Body of pancreas (tissue), 4 donors: Measurements from ENCODE around the gene AP3B1. TPM values are rescaled to one million over a fixed set of nuclear protein-coding genes. Genes with fewer than 3 reads are reported as not detected.
A peak's percentile ranks its signal among the peaks of the same experiment; 100 is the strongest.

Source experiments
- ATAC-seq: fragments of 150-250 bp; one replicate; pipeline ENCODE4 v1.9.1; 2016
- DNase-seq, 4 donors: peaks; one replicate each; pipeline ENCODE4 v3.0.0-alpha.2; 2019
- H3K27ac ChIP-seq, 4 donors: fragments of 200-600 bp; sonication (generic); 1 replicate in 3 of 4; 2 replicates in 1 of 4; pipeline versions ENCODE4 v1.5.1 to v1.6.1; 2016 to 2019; ENCODE audit warnings: mild to moderate bottlenecking in 1 of 4, mixed read lengths in 1 of 4, moderate library complexity in 1 of 4
- H3K27me3 ChIP-seq, 2 donors: fragments of 200-600 bp; sonication (generic); one replicate each; pipeline ENCODE4 v1.6.0; 2016; ENCODE audit warnings: mild to moderate bottlenecking in 1 of 2
- H3K36me3 ChIP-seq, 2 donors: fragments of 200-600 bp; sonication (generic); replicated peaks in 1 of 2; 2 replicates each; pipeline ENCODE4 v1.5.1; 2016; ENCODE audit warnings: low read depth in 2 of 2; ENCODE audit not compliant: insufficient read depth in 1 of 2
- H3K4me1 ChIP-seq: fragments of 200-600 bp; sonication (generic); one replicate; pipeline ENCODE4 v1.6.0; 2016
- H3K4me3 ChIP-seq, 2 donors: fragments of 200-600 bp; sonication (generic); 1 replicate in 1 of 2; 2 replicates in 1 of 2; pipeline ENCODE4 v1.5.1; 2016 to 2019
- H3K9me3 ChIP-seq, 3 donors: fragments of 200-600 bp; sonication (generic); 1 replicate in 2 of 3; 2 replicates in 1 of 3; pipeline ENCODE4 v1.5.1; 2016
- CTCF ChIP-seq, 7 experiments: fragments of 450-650 bp in 4 of 7; fragments of 200-600 bp in 3 of 7; sonication (generic) in 3 of 7; IDR thresholded peaks; one replicate each; pipeline ENCODE4 v1.5.1; 2016 to 2019; ENCODE audit warnings: antibody characterized with exemption in 7 of 7
- POLR2A ChIP-seq, 3 donors: fragments of 450-650 bp; IDR thresholded peaks; one replicate each; pipeline ENCODE4 v1.6.1; 2016; ENCODE audit warnings: antibody characterized with exemption in 3 of 3, mild to moderate bottlenecking in 2 of 3
- WGBS, 2 donors: methylation state at CpG; one replicate each; pipeline ENCODE4 v1.1.5; 2017; 5-methylcytosine and 5-hydroxymethylcytosine counted together
- intact Hi-C: fragments of 100-400 bp; cut with DNase I; formaldehyde crosslinking; loops from one replicate; pipeline ENCODE4 v1.15.1; 2023
- total RNA-seq, 2 donors: library from RNA; depleted of rRNA; stranded (reverse); fragments of >200 nt; gene quantifications; one replicate each; pipeline ENCODE4 v1.1.0, GENCODE V29; 2016

The AP3B1 gene
- total RNA-seq, 2 donors from 2014 or later, result 23.6 to 32.3 TPM

DNA sequence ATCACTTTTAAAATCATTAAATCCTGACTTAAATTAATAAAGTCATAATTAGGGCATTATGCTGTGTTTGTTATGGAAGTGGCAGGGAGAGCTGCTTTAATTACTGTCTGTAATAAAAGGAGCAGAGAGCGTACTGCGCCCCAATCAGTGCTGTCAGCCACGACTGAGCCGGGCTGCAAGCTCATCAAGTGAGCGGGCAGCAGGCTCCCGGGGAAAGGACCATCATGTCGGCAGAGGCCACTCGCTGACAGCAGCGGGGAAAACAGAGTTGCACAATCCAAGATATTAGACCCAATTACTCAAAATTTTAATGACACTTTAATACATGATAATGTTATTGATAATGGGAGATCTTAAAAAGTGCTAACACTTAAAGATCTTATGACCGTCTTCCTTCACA lies 181.6 kb downstream of the AP3B1 start:
- ATAC-seq (no peak), DNase-seq (peak in 1 of 4 donors; percentile 15)
- H3K4me3 ChIP-seq, result no peak overlapping the region
- peaks cover 0 to 5% of the 10 kb centered on the region in 2 donors for H3K36me3 ChIP-seq
- intact Hi-C loops, result no loop called here
- TF ChIP-seq POLR2A (IDR thresholded peaks at IDR 0.05) (no peak), CTCF (IDR thresholded peaks at IDR 0.05) (no peak)
- no peaks in the 10 kb centered on the region for H3K27me3 ChIP-seq
- WGBS, 2 donors, result 85 to 95% methylated on average over 10 of the region's 10 CpGs
- H3K4me1 ChIP-seq, result peaks cover 8% of the 10 kb centered on the region
- no peaks in the 10 kb centered on the region for H3K9me3 ChIP-seq
- no peak overlapping the region for H3K27ac ChIP-seq

GRCh38 chr5:78109891-78110324 lies 184.6 kb downstream of the AP3B1 start:
- WGBS, 2 donors, result 79 to 96% methylated on average over 3 of the region's 3 CpGs

DNA sequence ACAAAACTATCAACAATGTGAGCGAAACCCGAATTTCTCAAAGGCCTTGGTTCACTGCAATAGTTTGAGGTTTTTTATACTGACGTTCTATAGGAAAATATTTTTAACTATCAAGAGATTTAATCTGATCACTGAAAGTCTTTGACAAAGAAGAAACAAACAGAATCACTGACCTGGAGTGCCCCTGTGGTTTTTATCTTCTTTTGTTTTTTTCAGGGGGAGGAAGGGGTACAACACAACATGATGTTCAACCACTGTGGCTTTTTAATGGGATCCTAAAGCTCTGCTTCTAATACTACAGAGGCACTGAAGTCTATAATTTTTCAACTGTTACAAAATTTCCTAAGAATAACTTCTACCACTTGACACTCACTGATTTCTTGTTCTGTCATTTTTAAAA lies 185.9 kb downstream of the AP3B1 start:
- ATAC-seq (no peak), DNase-seq (no peak)
- intact Hi-C loops, result no loop called here
- TF ChIP-seq CTCF (IDR thresholded peaks at IDR 0.05), result no peak
- no peak for TF ChIP-seq POLR2A (IDR thresholded peaks at IDR 0.05)
- no peaks in the 10 kb centered on the region for H3K4me1 ChIP-seq
- no peak overlapping the region for H3K27ac ChIP-seq
- no peaks in the 10 kb centered on the region for H3K36me3 ChIP-seq
- WGBS, 2 donors, result 87 to 90% methylated on average over 3 of the region's 3 CpGs
- H3K9me3 ChIP-seq, result no peaks in the 10 kb centered on the region
- H3K27me3 ChIP-seq, result no peaks in the 10 kb centered on the region
- no peak overlapping the region for H3K4me3 ChIP-seq

More at GRCh38 chr5:78109891-78110324, 184.6 kb downstream of the AP3B1 start:
- intact Hi-C loops, result no loop called here
- Histone ChIP-seq H3K27me3 (no peaks in the 10 kb centered on the region), H3K4me3 (no peak overlapping the region), H3K4me1 (no peaks in the 10 kb centered on the region), H3K36me3 (peaks cover 0 to 3% of the 10 kb centered on the region in 2 donors), H3K9me3 (no peaks in the 10 kb centered on the region), H3K27ac (no peak overlapping the region)
- DNase-seq (no peak), ATAC-seq (no peak)
- no peak for TF ChIP-seq POLR2A (IDR thresholded peaks at IDR 0.05)
- no peak for TF ChIP-seq CTCF (IDR thresholded peaks at IDR 0.05)

GRCh38 chr5:78103232-78103918 lies 191.1 kb downstream of the AP3B1 start:
- DNase-seq (no peak), ATAC-seq (no peak)
- H3K27me3 ChIP-seq, result no peaks in the 10 kb centered on the region
- no peak for TF ChIP-seq CTCF (IDR thresholded peaks at IDR 0.05)
- H3K4me3 ChIP-seq, result no peak overlapping the region
- peaks cover 0 to 2% of the 10 kb centered on the region in 2 donors for H3K36me3 ChIP-seq
- no peaks in the 10 kb centered on the region for H3K9me3 ChIP-seq
- H3K27ac ChIP-seq, result no peak overlapping the region
- intact Hi-C loops, result no loop called here
- H3K4me1 ChIP-seq, result no peaks in the 10 kb centered on the region
- 94 to 97% methylated on average over 4 of the region's 4 CpGs for WGBS, 2 donors

DNA sequence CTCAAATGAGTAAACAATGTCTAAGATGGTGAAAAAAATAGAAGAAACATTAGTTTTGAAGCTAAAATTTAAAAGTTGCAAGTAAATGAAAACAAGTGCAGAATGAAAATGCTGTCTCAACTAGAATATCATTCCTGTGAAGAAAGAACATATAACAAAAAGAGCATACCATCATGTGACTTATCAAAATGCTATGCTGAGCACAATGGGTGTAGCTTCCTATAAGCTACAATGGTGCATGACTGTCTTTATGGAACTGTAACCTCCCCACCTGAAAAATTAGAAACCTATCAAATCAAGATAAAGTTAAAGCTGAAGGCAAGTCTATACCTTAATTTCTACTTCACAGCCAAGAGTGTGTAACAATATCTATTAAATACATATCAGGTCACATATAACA lies 192.0 kb downstream of the AP3B1 start:
- Histone ChIP-seq H3K9me3 (no peaks in the 10 kb centered on the region), H3K27ac (no peak overlapping the region), H3K4me1 (no peaks in the 10 kb centered on the region), H3K4me3 (no peak overlapping the region), H3K27me3 (no peaks in the 10 kb centered on the region), H3K36me3 (peaks cover 0 to 2% of the 10 kb centered on the region in 2 donors)
- no peak for ATAC-seq
- TF ChIP-seq CTCF (IDR thresholded peaks at IDR 0.05) (no peak), POLR2A (IDR thresholded peaks at IDR 0.05) (no peak)
- intact Hi-C loops, result no loop called here
- no peak for DNase-seq
